ENCODE results near the gene LRRK2.

GRCh38 chr12:40342010-40342409 is 117.2 kb downstream of the LRRK2 start:
- TF ChIP-seq CTCF (conservative IDR thresholded peaks at IDR 0.05; ENCODE audit: low read length) (no peak), EZH2phosphoT487 (IDR thresholded peaks at IDR 0.05; ENCODE audit: borderline replicate concordance, low read depth, low read length) (no peak)

Data from OCI-LY7 (cell line).